ENCODE results near the gene TNFRSF1A.
A peak's percentile ranks its signal among the peaks of the same experiment; 100 is the strongest.
"Not testable (repeated sequence)": the region's sequence is repeated elsewhere in the genome, so short reads cannot be mapped to it uniquely, and the experiment has no call there.

TNFRSF1A gene

GRCh38 chr12:6301721-6302120, 40.2 kb downstream of the TNFRSF1A start:
- no peak for DNase-seq

GRCh38 chr12:6297170-6297569, 44.7 kb downstream of the TNFRSF1A start:
- no peak for DNase-seq

- DNase-seq: no peak
These were observed 46.6 kb downstream of the TNFRSF1A start for GRCh38 chr12:6295094-6295811.

- no peak for DNase-seq
These were observed 47.5 kb downstream of the TNFRSF1A start for GRCh38 chr12:6294156-6295093.

GRCh38 chr12:6292606-6293005, 49.3 kb downstream of the TNFRSF1A start:
- no peak for DNase-seq

- DNase-seq: not testable (repeated sequence)
These were observed 52.0 kb downstream of the TNFRSF1A start for GRCh38 chr12:6289906-6290305.

GRCh38 chr12:6289081-6289480, 52.8 kb downstream of the TNFRSF1A start:
- not testable (repeated sequence) for DNase-seq

- DNase-seq: no peak
These were observed 53.6 kb downstream of the TNFRSF1A start for GRCh38 chr12:6288235-6288634.

GRCh38 chr12:6285532-6286306, 56.2 kb downstream of the TNFRSF1A start:
- DNase-seq: no peak

GRCh38 chr12:6285063-6285477, 56.8 kb downstream of the TNFRSF1A start:
- peak; percentile 44 to 58 for DNase-seq

- DNase-seq: no peak
These were observed 57.6 kb downstream of the TNFRSF1A start for GRCh38 chr12:6284273-6284672.

- no peak for DNase-seq
These were observed 59.4 kb downstream of the TNFRSF1A start for GRCh38 chr12:6282453-6282840.

GRCh38 chr12:6281081-6281809, 60.6 kb downstream of the TNFRSF1A start:
- no peak for DNase-seq

- DNase-seq: no peak
These were observed 61.2 kb downstream of the TNFRSF1A start for GRCh38 chr12:6280672-6281071.

GRCh38 chr12:6280053-6280469, 61.8 kb downstream of the TNFRSF1A start:
- no peak for DNase-seq

- no peak for DNase-seq
These were observed 62.2 kb downstream of the TNFRSF1A start for GRCh38 chr12:6279631-6280030.

- no peak for DNase-seq
These were observed 62.6 kb downstream of the TNFRSF1A start for GRCh38 chr12:6279256-6279628.

Data from AML-193 (cell line).